ENCODE results near the gene PRMT3. TPM values are rescaled to one million over a fixed set of nuclear protein-coding genes. Genes with fewer than 3 reads are reported as not detected.

The PRMT3 gene
- total and polyA plus RNA-seq, 2 of the 13 experiments (the other 11 are each of a cell fraction or from before 2014, with no cell fraction given), result 9.1 to 27.7 TPM

DNA sequence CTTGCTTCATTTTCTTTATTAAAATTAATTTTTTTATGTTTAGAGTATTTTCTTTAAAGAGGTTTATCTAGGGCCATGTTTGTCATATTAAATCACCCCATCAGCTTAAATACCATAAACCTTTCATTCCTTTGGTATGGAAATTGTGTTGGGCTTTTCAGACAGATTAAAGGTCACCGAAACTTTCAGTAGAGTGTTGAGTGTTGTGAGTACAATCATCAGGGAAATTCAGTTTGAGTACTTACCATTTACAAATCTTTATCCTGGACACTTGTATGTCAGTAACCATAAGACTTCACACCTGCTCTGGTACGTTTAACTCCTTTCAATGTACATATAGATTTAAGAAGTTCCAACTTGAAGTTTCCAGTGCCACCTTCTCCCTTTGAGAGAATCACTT, 12.0 kb downstream of the PRMT3 start (continued):
- TF ChIP-seq STAG1 (CRISPR knock-in tag; IDR thresholded peaks at IDR 0.05) (no peak), ZGPAT (CRISPR knock-in tag; IDR thresholded peaks at IDR 0.05) (no peak), ZEB1 (IDR thresholded peaks at IDR 0.05; ENCODE audit: insufficient replicate concordance, low read depth) (no peak)

DNA sequence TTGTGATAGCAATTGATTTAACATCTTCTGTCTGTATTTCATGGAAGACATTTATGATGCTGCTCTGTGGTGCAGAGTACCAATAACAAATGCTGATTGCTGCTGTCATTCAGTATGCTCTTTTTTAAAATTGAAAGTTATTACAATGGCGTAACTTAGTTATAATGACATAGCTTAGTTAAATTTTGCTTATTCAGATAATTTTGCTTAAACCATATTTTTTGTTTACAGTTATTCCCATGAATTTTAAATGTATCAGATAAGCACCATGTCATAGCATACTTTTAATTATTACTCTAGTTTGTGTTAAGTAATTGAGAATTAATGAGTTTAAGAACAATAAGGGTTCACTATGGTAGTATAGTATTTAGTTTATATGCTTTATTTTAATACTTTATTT, 15.5 kb downstream of the PRMT3 start:
- POLR2A ChIA-PET, result no interaction called here
- Histone ChIP-seq H3K27me3 (ENCODE audit: control insufficient read depth in 1 of 2, insufficient read depth in 2 of 2, low read length in 2 of 2) (no peaks in the 10 kb centered on the region), H3K79me2 (ENCODE audit: insufficient read depth, low read length) (no peaks in the 10 kb centered on the region), H3K36me3 (replicated peaks in 1 of 2; ENCODE audit: control insufficient read depth in 1 of 2, insufficient read depth in 2 of 2, low read length in 2 of 2) (peaks cover 0 to 33% of the 10 kb centered on the region in 2 experiments; a peak in 3 of 5 replicates), H2AFZ (ENCODE audit: low read length) (no peak overlapping the region), H3K4me1 (ENCODE audit: insufficient read depth, low read length) (no peaks in the 10 kb centered on the region), H3K9me3 (ENCODE audit: low read length) (no peaks in the 10 kb centered on the region), H4K20me1 (ENCODE audit: insufficient read depth, low read length) (no peaks in the 10 kb centered on the region), H3K4me2 (ENCODE audit: low read depth, low read length) (no peak overlapping the region), H3K4me3 (replicated peaks in 1 of 3; ENCODE audit: insufficient read depth in 1 of 3, low read depth in 2 of 3, low read length in 3 of 3) (no peak overlapping the region), H3K27ac (ENCODE audit: extremely low read length, insufficient read depth, low read length) (no peak overlapping the region), H3K9ac (ENCODE audit: insufficient read depth, low read depth, low read length) (no peak overlapping the region)
- intact Hi-C loops (cut with micrococcal nuclease; ENCODE audit: unreplicated experiment), result no loop called here
- CTCF ChIA-PET (ENCODE audit: low intra/inter-chr PET ratio, low total read pairs), result no interaction called here
- in situ Hi-C loops (cut with HindIII; ENCODE audit: extremely low pct_ligation_motif_present, low pct_unique_long_range_greater_than_20kb), result no loop called here
- peak in 1 of 2 experiments; percentile 46; a peak in 2 of 4 replicates for TF ChIP-seq MAFK (conservative IDR thresholded peaks at IDR 0.05 in 1 of 2, IDR thresholded peaks at IDR 0.05 in 1 of 2; ENCODE audit: low read length in 2 of 2)
- no peak for TF ChIP-seq PAX8 (CRISPR knock-in tag; IDR thresholded peaks at IDR 0.05; ENCODE audit: borderline replicate concordance)
- DNase-seq (ENCODE audit: low spot score) (no peak), ATAC-seq (no peak), FAIRE-seq (no peak)
- no TSS peak for BruUV-seq (replicated peaks)
- 100% methylated on average over 1 of the region's 1 CpG for WGBS (ENCODE audit: low lambda C conversion rate)

GRCh38 chr11:20406484-20406883, 19.0 kb downstream of the PRMT3 start:
- H3K36me3 ChIP-seq (replicated peaks in 1 of 2; ENCODE audit: control insufficient read depth in 1 of 2, insufficient read depth in 2 of 2, low read length in 2 of 2), result peaks cover 1 to 44% of the 10 kb centered on the region in 2 experiments; a peak in 3 of 5 replicates
- no TSS peak for BruUV-seq (replicated peaks)
- TF ChIP-seq NFE2L2 (IDR thresholded peaks at IDR 0.05; ENCODE audit: low read length) (peak; percentile 74), SETDB1 (CRISPR knock-in tag; IDR thresholded peaks at IDR 0.05; ENCODE audit: borderline replicate concordance) (no peak), MAFK (conservative IDR thresholded peaks at IDR 0.05 in 1 of 2, IDR thresholded peaks at IDR 0.05 in 1 of 2; ENCODE audit: low read length in 2 of 2) (peak; percentile 51 to 57), TEAD2 (CRISPR knock-in tag; IDR thresholded peaks at IDR 0.05) (no peak), DNMT1 (CRISPR knock-in tag; IDR thresholded peaks at IDR 0.05) (no peak), KLF11 (CRISPR knock-in tag; IDR thresholded peaks at IDR 0.05) (no peak), PRPF4 (IDR thresholded peaks at IDR 0.05; ENCODE audit: low read depth, low read length, poor library complexity, severe bottlenecking) (no peak), BCLAF1 (IDR thresholded peaks at IDR 0.05) (no peak)

More at GRCh38 chr11:20406484-20406883, 19.0 kb downstream of the PRMT3 start:
- Histone ChIP-seq H3K27me3 (ENCODE audit: control insufficient read depth in 1 of 2, insufficient read depth in 2 of 2, low read length in 2 of 2) (no peaks in the 10 kb centered on the region), H3K4me3 (replicated peaks in 1 of 3; ENCODE audit: insufficient read depth in 1 of 3, low read depth in 2 of 3, low read length in 3 of 3) (no peak overlapping the region), H2AFZ (ENCODE audit: low read length) (no peak overlapping the region), H3K79me2 (ENCODE audit: insufficient read depth, low read length) (no peaks in the 10 kb centered on the region), H3K4me1 (ENCODE audit: insufficient read depth, low read length) (no peaks in the 10 kb centered on the region), H3K27ac (ENCODE audit: extremely low read length, insufficient read depth, low read length) (no peak overlapping the region), H3K4me2 (ENCODE audit: low read depth, low read length) (no peak overlapping the region), H3K9ac (ENCODE audit: insufficient read depth, low read depth, low read length) (no peak overlapping the region), H3K9me3 (ENCODE audit: low read length) (no peaks in the 10 kb centered on the region), H4K20me1 (ENCODE audit: insufficient read depth, low read length) (no peaks in the 10 kb centered on the region)
- DNase-seq (ENCODE audit: low spot score) (no peak), FAIRE-seq (no peak), ATAC-seq (no peak)
- ChIA-PET POLR2A (no interaction called here), CTCF (ENCODE audit: low intra/inter-chr PET ratio, low total read pairs) (no interaction called here)
- in situ Hi-C loops (cut with HindIII; ENCODE audit: extremely low pct_ligation_motif_present, low pct_unique_long_range_greater_than_20kb), result no loop called here
- intact Hi-C loops (cut with micrococcal nuclease; ENCODE audit: unreplicated experiment), result no loop called here
